Measurements from ENCODE around the gene ABCC3.

Gene ABCC3

GRCh38 chr17:50642722-50643656, 8.3 kb downstream of the ABCC3 start:
- no peak for DNase-seq (ENCODE audit: low spot score)

- DNase-seq (ENCODE audit: low spot score), result no peak
Observed at GRCh38 chr17:50645748-50646682, 11.3 kb downstream of the ABCC3 start.

GRCh38 chr17:50647187-50647586, 12.5 kb downstream of the ABCC3 start:
- DNase-seq (ENCODE audit: low spot score), result no peak

GRCh38 chr17:50649042-50649908, 14.6 kb downstream of the ABCC3 start:
- DNase-seq (ENCODE audit: low spot score), result no peak

- DNase-seq (ENCODE audit: low spot score), result no peak
Observed at GRCh38 chr17:50651661-50652060, 17.0 kb downstream of the ABCC3 start.

- DNase-seq (ENCODE audit: low spot score), result no peak
Observed at GRCh38 chr17:50653738-50654137, 19.1 kb downstream of the ABCC3 start.

- no peak for DNase-seq (ENCODE audit: low spot score)
Observed at GRCh38 chr17:50656509-50656908, 21.8 kb downstream of the ABCC3 start.

- no peak for DNase-seq (ENCODE audit: low spot score)
Observed at GRCh38 chr17:50657054-50657453, 22.4 kb downstream of the ABCC3 start.

GRCh38 chr17:50657627-50658026, 22.9 kb downstream of the ABCC3 start:
- DNase-seq (ENCODE audit: low spot score), result no peak

- DNase-seq (ENCODE audit: low spot score), result no peak
Observed at GRCh38 chr17:50658616-50659015, 23.9 kb downstream of the ABCC3 start.

- DNase-seq (ENCODE audit: low spot score), result no peak
Observed at GRCh38 chr17:50659179-50659578, 24.5 kb downstream of the ABCC3 start.

GRCh38 chr17:50660042-50660886, 25.6 kb downstream of the ABCC3 start:
- no peak for DNase-seq (ENCODE audit: low spot score)

- no peak for DNase-seq (ENCODE audit: low spot score)
Observed at GRCh38 chr17:50660887-50661345, 26.2 kb downstream of the ABCC3 start.

- DNase-seq (ENCODE audit: low spot score), result no peak
Observed at GRCh38 chr17:50661348-50661747, 26.7 kb downstream of the ABCC3 start.

- peak; percentile 72 for DNase-seq (ENCODE audit: low spot score)
Observed at GRCh38 chr17:50661795-50662391, 27.2 kb downstream of the ABCC3 start.

GRCh38 chr17:50662632-50663225, 28.0 kb downstream of the ABCC3 start:
- DNase-seq (ENCODE audit: low spot score), result no peak

- DNase-seq (ENCODE audit: low spot score), result no peak
Observed at GRCh38 chr17:50663812-50664374, 29.2 kb downstream of the ABCC3 start.

GRCh38 chr17:50664788-50665458, 30.2 kb downstream of the ABCC3 start:
- DNase-seq (ENCODE audit: low spot score), result no peak

GRCh38 chr17:50665838-50666237, 31.2 kb downstream of the ABCC3 start:
- DNase-seq (ENCODE audit: low spot score), result no peak
